ENCODE data around the gene NEAT1.
"Not testable (repeated sequence)": the region's sequence is repeated elsewhere in the genome, so short reads cannot be mapped to it uniquely, and the experiment has no call there.

The NEAT1 gene

GRCh38 chr11:65404638-65405339, 17.8 kb upstream of the NEAT1 start:
- no peak for DNase-seq (ENCODE audit: low read depth in 2 of 2, low spot score in 1 of 2)

DNA sequence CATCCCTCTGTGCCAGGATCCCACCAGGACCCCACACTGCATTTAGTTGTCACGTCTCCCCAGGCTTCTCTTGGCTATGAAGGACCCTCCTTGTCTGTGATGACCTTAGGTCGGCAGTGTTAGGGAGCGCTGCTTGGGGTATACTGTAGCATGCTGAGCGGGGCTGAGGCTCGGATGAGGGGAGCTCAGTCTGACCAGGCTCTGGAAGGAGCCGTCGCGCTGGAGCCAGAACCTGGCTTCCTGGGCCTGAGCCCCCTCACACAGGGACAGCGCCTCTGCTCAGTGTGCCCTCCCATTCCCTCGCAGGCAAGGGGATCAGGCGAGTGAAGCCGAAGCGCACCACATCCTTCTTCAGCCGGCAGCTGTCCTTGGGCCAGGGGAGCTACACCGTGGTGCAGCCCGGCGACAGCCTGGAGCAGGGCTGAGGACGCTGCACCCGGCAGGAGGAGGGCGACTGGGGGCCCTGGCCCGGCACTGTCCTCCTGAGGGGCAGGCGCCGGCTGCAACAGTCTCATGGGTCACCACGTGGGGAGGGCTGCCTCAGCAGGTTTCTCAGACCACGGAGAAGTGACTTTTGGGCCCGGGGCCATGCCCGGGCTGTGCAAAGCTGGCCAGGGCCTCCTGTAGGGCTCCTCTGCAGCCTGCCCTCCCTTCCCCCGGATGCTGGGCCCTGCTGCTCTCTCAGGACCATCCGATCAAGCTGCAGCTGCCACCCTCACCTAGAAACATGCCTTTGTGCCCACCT, 11.5 kb upstream of the NEAT1 start:
- DNase-seq (ENCODE audit: low read depth in 2 of 2, low spot score in 1 of 2), result no peak

DNA sequence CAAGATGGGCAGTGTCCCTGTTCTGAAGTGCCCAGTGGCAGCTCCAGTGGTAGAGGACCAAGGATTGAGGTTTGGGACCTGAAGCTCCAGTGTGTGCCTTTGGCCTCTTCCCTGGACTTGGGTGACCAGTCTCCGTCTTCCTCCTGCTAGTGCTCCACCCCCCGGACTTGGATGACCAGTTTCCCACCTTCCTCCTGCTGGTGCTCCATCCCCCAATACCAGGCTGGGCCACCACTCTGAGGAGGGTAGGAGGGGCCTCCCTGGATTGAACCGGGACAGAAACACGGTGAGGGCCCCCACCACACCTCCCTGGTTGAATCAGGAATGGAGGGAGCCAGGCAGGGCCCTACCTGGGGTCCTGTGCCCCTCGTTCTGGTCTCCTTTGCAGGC, 10.9 kb upstream of the NEAT1 start:
- no peak for DNase-seq (ENCODE audit: low read depth in 2 of 2, low spot score in 1 of 2)

- no peak for DNase-seq (ENCODE audit: low read depth in 2 of 2, low spot score in 1 of 2)
These were observed 10.1 kb upstream of the NEAT1 start for GRCh38 chr11:65412271-65413076.

DNA sequence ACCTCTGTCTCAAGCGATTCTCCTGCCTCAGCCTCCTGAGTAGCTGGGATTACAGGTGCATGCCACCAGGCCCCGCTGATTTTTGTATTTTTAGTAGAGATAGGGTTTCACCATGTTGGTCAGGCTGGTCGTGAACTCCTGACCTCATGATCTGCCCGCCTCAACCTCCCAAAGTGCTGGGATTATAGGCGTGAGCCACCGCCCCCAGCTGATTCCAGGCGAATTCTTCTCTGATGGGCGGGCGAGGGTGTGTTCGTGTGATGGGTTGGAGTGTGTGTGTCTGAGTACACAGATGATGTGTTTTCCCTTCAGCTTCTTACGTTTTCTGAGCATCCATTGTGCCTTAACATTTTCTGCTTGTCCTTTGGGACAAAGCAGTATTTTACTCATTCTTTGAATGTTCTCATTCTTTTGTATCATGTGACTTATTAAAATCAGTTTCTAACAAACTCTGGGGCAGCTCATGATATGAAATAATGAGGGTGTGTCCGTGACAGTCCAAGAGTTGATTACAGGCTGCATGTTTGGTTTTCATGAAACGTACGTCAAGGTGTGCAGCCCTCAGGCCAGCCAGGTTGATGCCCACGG, 9.4 kb upstream of the NEAT1 start:
- DNase-seq (ENCODE audit: low read depth in 2 of 2, low spot score in 1 of 2), result not testable (repeated sequence)

DNA sequence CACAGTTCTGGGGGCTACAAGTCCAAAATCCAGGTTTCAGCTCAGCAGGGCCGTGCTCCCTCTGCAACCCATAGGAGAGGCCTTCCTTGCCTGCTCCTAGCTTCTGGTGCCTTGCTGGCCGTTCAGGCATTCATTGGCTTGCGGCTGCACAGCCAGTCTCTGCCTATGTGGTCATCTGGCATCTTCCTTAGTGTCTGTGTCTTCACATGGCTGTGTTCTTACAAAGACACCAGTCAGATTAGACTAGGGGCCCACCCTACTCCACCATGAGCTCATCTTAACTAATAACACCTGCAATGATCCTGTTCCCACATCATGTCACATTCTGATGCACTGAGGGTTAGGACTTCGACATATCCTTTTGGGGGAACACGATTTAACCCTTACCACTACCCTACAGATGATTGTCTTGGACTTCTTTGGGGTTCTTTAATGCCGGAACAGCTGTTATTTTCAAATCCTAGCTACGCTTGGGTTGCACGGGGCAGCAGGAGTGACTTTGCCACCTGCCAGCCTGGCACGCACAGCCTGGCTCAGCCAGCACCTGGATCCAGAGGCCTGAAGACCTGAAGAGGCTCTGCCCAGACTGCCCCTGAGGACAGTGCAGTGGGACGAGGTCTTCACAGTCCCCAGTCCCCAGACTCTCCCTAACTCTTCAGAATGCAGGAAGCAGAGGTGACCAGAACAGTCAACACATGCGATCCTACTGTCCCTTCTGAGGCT, 7.7 kb upstream of the NEAT1 start:
- no peak for DNase-seq (ENCODE audit: low read depth in 2 of 2, low spot score in 1 of 2)

GRCh38 chr11:65415499-65416340, 6.9 kb upstream of the NEAT1 start:
- DNase-seq (ENCODE audit: low read depth in 2 of 2, low spot score in 1 of 2), result no peak

DNA sequence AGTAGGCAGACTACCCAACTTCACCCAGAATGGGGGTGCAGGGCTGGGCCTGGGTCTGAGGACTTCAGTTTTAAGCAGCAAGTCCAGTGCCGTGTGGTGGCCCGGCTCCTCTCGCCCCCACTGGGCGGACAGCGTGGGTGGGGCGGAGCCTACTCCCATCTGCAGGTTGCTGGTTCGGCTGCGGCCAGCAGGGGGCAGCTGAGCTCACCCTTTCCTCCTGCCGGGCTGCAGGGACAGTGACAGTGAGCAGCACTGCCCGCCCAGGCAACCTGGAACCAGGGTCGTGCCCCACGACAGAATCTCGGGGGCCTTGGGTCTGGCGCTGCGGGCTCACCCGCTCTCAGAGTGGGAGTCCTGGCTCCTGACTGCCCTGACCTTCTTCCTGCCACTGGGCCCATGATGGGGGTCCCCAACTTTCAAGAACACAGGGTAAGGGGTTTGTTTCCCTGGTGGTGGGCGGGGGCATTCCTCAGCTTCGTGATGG, 6.2 kb upstream of the NEAT1 start:
- DNase-seq (ENCODE audit: low read depth in 2 of 2, low spot score in 1 of 2), result peak; percentile 84 to 86

- DNase-seq (ENCODE audit: low read depth in 2 of 2, low spot score in 1 of 2), result no peak
These were observed 5.5 kb upstream of the NEAT1 start for GRCh38 chr11:65416841-65417701.

GRCh38 chr11:65417702-65418430, 4.7 kb upstream of the NEAT1 start:
- DNase-seq (ENCODE audit: low read depth in 2 of 2, low spot score in 1 of 2), result no peak

GRCh38 chr11:65418431-65418680, 4.2 kb upstream of the NEAT1 start:
- no peak for DNase-seq (ENCODE audit: low read depth in 2 of 2, low spot score in 1 of 2)

GRCh38 chr11:65418681-65419459, 3.7 kb upstream of the NEAT1 start:
- peak; percentile 57 to 62 for DNase-seq (ENCODE audit: low read depth in 2 of 2, low spot score in 1 of 2)

DNA sequence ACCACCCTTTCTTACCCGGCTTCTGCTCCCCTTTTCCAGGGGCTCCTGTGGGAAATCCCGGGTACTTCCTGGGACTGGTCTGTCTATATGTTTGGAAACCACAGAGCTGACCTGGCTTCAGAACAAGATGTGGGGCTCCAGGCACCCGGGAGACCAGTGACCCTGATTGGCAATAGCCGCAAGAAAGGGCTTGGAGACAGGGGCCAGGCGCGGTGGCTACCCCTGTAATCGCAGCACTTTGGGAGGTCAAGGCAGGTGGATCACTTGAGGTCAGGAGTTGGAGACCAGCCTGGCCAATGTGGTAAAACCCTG, 3.2 kb upstream of the NEAT1 start:
- no peak for DNase-seq (ENCODE audit: low read depth in 2 of 2, low spot score in 1 of 2)

DNA sequence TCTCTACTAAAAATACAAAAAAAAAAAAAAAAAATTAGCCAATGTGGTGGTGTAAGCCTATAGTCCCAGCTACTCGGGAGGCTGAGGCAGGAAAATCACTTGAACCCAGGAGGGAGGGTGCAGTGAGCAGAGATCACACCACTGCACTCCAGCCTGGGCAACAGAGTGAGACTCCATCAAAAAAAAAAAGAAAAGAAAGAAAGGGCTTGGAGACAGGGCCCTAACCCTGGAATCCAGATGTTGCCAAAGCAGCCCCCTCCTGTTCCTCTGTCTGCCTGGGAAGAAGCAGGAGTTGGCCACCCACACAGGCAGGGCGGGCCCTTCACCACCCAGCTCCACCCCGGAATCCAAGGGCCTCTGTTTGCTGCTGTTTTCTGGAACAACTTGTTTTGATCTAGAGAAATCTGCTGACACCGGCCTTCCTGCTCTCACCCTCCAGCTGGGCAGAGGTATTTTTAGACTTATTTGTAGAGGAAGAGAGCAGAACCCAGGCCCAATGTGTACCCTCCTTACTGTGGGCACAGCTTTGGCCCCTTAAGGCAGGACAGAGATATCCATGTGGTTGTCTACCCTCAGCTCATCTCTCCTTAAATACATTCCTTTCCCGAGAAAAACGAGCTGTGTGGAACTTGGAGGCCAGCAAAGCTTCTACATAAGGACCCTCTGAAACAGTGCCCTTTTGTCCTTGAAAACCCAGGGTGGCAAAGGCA, 2.7 kb upstream of the NEAT1 start:
- no peak for DNase-seq (ENCODE audit: low read depth in 2 of 2, low spot score in 1 of 2)

- no peak for DNase-seq (ENCODE audit: low read depth in 2 of 2, low spot score in 1 of 2)
These were observed 2.1 kb upstream of the NEAT1 start for GRCh38 chr11:65420506-65420905.

DNA sequence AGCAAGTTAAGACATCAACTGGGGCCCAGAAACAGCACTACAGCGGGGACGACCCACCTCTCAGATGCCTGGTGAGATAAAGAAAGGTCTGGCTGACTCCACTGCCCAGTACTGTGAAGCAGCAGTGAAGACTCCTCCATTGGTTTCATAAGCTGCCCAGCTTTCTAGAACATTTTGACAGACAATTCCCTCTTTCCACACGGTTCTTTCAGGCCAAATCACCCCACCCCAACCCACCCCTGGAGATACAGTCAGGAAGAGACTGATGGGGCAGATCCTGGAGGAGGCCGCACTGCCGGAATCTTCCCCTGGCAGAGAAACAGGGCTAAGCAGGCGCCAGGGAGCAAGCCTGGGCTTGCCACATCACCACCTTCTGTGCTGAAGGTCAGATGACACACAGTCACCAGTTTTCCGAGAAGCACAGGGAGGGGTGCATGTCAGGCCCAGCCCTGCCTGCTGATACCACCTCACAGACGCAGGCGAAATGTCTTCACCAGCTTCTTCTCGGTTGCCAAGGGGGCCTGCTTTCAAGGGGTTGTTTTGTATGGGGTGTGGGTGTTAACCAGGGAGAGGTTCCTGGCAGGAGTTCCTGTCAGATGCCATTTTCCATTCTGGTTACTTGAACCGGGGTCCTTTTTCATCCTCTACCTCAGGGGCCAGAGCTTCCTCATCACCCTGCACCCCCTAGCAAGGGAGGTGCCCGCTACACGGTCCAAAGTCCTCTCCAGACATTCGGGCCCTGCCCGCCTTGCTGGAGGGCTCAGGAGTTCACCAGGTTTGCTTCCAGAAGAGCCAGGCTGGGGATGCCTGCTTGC, 1.4 kb upstream of the NEAT1 start:
- DNase-seq (ENCODE audit: low read depth in 2 of 2, low spot score in 1 of 2), result peak; percentile 74 to 81

All from stimulated activated CD8-positive, alpha-beta memory T cell treated with anti-CD3 and anti-CD28 coated beads, Interleukin-4, amount 100 ng/mL, for 1 hour (primary cell).